Endothelial cell (in vitro differentiated cells): ENCODE results near the gene DNAJC30. TPM values are rescaled to one million over a fixed set of nuclear protein-coding genes. Genes with fewer than 3 reads are reported as not detected.
A peak's percentile ranks its signal among the peaks of the same experiment; 100 is the strongest.

Experiments
- DNase-seq: peaks from one replicate; pipeline ENCODE4 v3.0.0; 2021; ENCODE audit warnings: low spot score
- H3K27ac Mint-ChIP-seq: one replicate; pipeline ENCODE4 v1.8.0; 2021; ENCODE audit warnings: mixed read lengths, inconsistent platforms; ENCODE audit not compliant: unreplicated experiment
- H3K27me3 Mint-ChIP-seq: one replicate; pipeline ENCODE4 v1.8.0; 2021; ENCODE audit warnings: mild to moderate bottlenecking, moderate library complexity, mixed read lengths, inconsistent platforms; ENCODE audit not compliant: unreplicated experiment
- H3K36me3 Mint-ChIP-seq: one replicate; pipeline ENCODE4 v1.8.0; 2021; ENCODE audit warnings: mild to moderate bottlenecking, low read depth, mixed read lengths, inconsistent platforms; ENCODE audit not compliant: unreplicated experiment
- H3K4me1 Mint-ChIP-seq: one replicate; pipeline ENCODE4 v1.8.0; 2021; ENCODE audit warnings: mild to moderate bottlenecking, mixed read lengths, inconsistent platforms; ENCODE audit not compliant: unreplicated experiment
- H3K4me3 Mint-ChIP-seq: one replicate; pipeline ENCODE4 v1.8.0; 2021; ENCODE audit warnings: mild to moderate bottlenecking, mixed read lengths, inconsistent platforms; ENCODE audit not compliant: unreplicated experiment
- H3K9me3 Mint-ChIP-seq: one replicate; pipeline ENCODE4 v1.8.0; 2021; ENCODE audit warnings: mixed read lengths, inconsistent platforms; ENCODE audit not compliant: unreplicated experiment
- CTCF ChIP-seq: fragments of 200-600 bp; sonication (generic); IDR thresholded peaks from one replicate; pipeline ENCODE4 v1.5.0; 2021; ENCODE audit warnings: antibody characterized with exemption; ENCODE audit not compliant: unreplicated experiment
- total RNA-seq: library from RNA; stranded (reverse); fragmentation: NEBNext Ultra II Directional; extraction: Animal tissue kit (Norgen Biotek cat#: 25700); gene quantifications from one replicate; pipeline ENCODE4 v1.2.1, GENCODE V29; 2021; ENCODE audit not compliant: unreplicated experiment

The DNAJC30 gene
- total RNA-seq, 1 donor from 2014 or later: 10.3 TPM

- Mint-ChIP-seq H3K4me1 (peaks cover 16% of the 10 kb centered on the region), H3K27me3 (peaks cover 9% of the 10 kb centered on the region), H3K9me3 (no peaks in the 10 kb centered on the region), H3K4me3 (peak overlapping the region; percentile 99), H3K27ac (peak overlapping the region; percentile 92), H3K36me3 (peaks cover 13% of the 10 kb centered on the region)
- no peak for TF ChIP-seq CTCF
- DNase-seq: no peak
Measured at GRCh38 chr7:73683788-73684693, 788 bp upstream of the DNAJC30 start.

- Mint-ChIP-seq H3K36me3 (peaks cover 13% of the 10 kb centered on the region), H3K4me1 (peaks cover 16% of the 10 kb centered on the region), H3K27ac (peak overlapping the region; percentile 72), H3K27me3 (peaks cover 9% of the 10 kb centered on the region), H3K4me3 (peak overlapping the region; percentile 99), H3K9me3 (no peaks in the 10 kb centered on the region)
- no peak for TF ChIP-seq CTCF
- DNase-seq: no peak
Measured at GRCh38 chr7:73682745-73683055, 553 bp downstream of the DNAJC30 start.

GRCh38 chr7:73681031-73681430 is 2.2 kb downstream of the DNAJC30 start:
- H3K27me3 Mint-ChIP-seq: peaks cover 9% of the 10 kb centered on the region
- no peak for DNase-seq
- peaks cover 13% of the 10 kb centered on the region for H3K36me3 Mint-ChIP-seq
- peak overlapping the region; percentile 48 for H3K4me3 Mint-ChIP-seq
- H3K4me1 Mint-ChIP-seq: peaks cover 16% of the 10 kb centered on the region
- peak overlapping the region; percentile 13 for H3K27ac Mint-ChIP-seq
- no peak for TF ChIP-seq CTCF
- H3K9me3 Mint-ChIP-seq: no peaks in the 10 kb centered on the region

GRCh38 chr7:73680501-73680900 is 2.8 kb downstream of the DNAJC30 start:
- peaks cover 9% of the 10 kb centered on the region for H3K27me3 Mint-ChIP-seq
- no peak for DNase-seq
- H3K9me3 Mint-ChIP-seq: no peaks in the 10 kb centered on the region
- peaks cover 16% of the 10 kb centered on the region for H3K4me1 Mint-ChIP-seq
- H3K27ac Mint-ChIP-seq: no peak overlapping the region
- TF ChIP-seq CTCF: no peak
- H3K4me3 Mint-ChIP-seq: no peak overlapping the region
- H3K36me3 Mint-ChIP-seq: peaks cover 13% of the 10 kb centered on the region

- H3K9me3 Mint-ChIP-seq: no peaks in the 10 kb centered on the region
- peaks cover 9% of the 10 kb centered on the region for H3K27me3 Mint-ChIP-seq
- no peak for TF ChIP-seq CTCF
- DNase-seq: no peak
- peaks cover 16% of the 10 kb centered on the region for H3K4me1 Mint-ChIP-seq
- no peak overlapping the region for H3K4me3 Mint-ChIP-seq
- H3K36me3 Mint-ChIP-seq: peaks cover 13% of the 10 kb centered on the region
- no peak overlapping the region for H3K27ac Mint-ChIP-seq
Measured at GRCh38 chr7:73679709-73680108, 3.5 kb downstream of the DNAJC30 start.
